CD4-positive, alpha-beta T cell treated with Interleukin-17A for 1 hour (primary cell): ENCODE data around the gene MCCC1.
"Not testable (repeated sequence)": the region's sequence is repeated elsewhere in the genome, so short reads cannot be mapped to it uniquely, and the experiment has no call there.

Source experiments
- DNase-seq: peaks from one replicate; pipeline ENCODE4 v3.0.0-alpha.2; 2020

Gene MCCC1

GRCh38 chr3:183101040-183101439 is 1.7 kb upstream of the MCCC1 start:
- DNase-seq, result not testable (repeated sequence)

- no peak for DNase-seq
Measured at GRCh38 chr3:183100376-183100775, 1.1 kb upstream of the MCCC1 start.

GRCh38 chr3:183099838-183100204 is 525 bp upstream of the MCCC1 start:
- no peak for DNase-seq

GRCh38 chr3:183098536-183099025 is 715 bp downstream of the MCCC1 start:
- DNase-seq, result peak; percentile 33

GRCh38 chr3:183094711-183095110 is 4.6 kb downstream of the MCCC1 start:
- DNase-seq, result no peak

GRCh38 chr3:183092256-183092655 is 7.0 kb downstream of the MCCC1 start:
- no peak for DNase-seq

GRCh38 chr3:183087184-183087583 is 12.1 kb downstream of the MCCC1 start:
- DNase-seq, result no peak

GRCh38 chr3:183085634-183086390 is 13.5 kb downstream of the MCCC1 start:
- DNase-seq, result peak; percentile 12

- no peak for DNase-seq
Measured at GRCh38 chr3:183082355-183082915, 16.9 kb downstream of the MCCC1 start.

GRCh38 chr3:183081459-183082183 is 17.7 kb downstream of the MCCC1 start:
- no peak for DNase-seq

- DNase-seq, result no peak
Measured at GRCh38 chr3:183080628-183081027, 18.7 kb downstream of the MCCC1 start.

- no peak for DNase-seq
Measured at GRCh38 chr3:183074881-183075280, 24.4 kb downstream of the MCCC1 start.

GRCh38 chr3:183074261-183074660 is 25.0 kb downstream of the MCCC1 start:
- no peak for DNase-seq

- DNase-seq, result no peak
Measured at GRCh38 chr3:183073839-183074238, 25.5 kb downstream of the MCCC1 start.

- no peak for DNase-seq
Measured at GRCh38 chr3:183070892-183071291, 28.4 kb downstream of the MCCC1 start.

- DNase-seq, result no peak
Measured at GRCh38 chr3:183069086-183069485, 30.2 kb downstream of the MCCC1 start.

GRCh38 chr3:183066891-183067290 is 32.4 kb downstream of the MCCC1 start:
- not testable (repeated sequence) for DNase-seq

GRCh38 chr3:183064475-183064874 is 34.8 kb downstream of the MCCC1 start:
- DNase-seq, result no peak

GRCh38 chr3:183061391-183062172 is 37.7 kb downstream of the MCCC1 start:
- DNase-seq, result no peak

- no peak for DNase-seq
Measured at GRCh38 chr3:183058351-183058750, 40.9 kb downstream of the MCCC1 start.

GRCh38 chr3:183050706-183051105 is 48.6 kb downstream of the MCCC1 start:
- DNase-seq, result no peak

GRCh38 chr3:183046883-183047282 is 52.4 kb downstream of the MCCC1 start:
- no peak for DNase-seq
